ENCODE results near the gene MED27. TPM values are rescaled to one million over a fixed set of nuclear protein-coding genes. Genes with fewer than 3 reads are reported as not detected.

Gene MED27
- total and polyA plus RNA-seq, 2 of the 13 experiments (the other 11 are each of a cell fraction or from before 2014, with no cell fraction given): 16.9 to 19.0 TPM

DNA sequence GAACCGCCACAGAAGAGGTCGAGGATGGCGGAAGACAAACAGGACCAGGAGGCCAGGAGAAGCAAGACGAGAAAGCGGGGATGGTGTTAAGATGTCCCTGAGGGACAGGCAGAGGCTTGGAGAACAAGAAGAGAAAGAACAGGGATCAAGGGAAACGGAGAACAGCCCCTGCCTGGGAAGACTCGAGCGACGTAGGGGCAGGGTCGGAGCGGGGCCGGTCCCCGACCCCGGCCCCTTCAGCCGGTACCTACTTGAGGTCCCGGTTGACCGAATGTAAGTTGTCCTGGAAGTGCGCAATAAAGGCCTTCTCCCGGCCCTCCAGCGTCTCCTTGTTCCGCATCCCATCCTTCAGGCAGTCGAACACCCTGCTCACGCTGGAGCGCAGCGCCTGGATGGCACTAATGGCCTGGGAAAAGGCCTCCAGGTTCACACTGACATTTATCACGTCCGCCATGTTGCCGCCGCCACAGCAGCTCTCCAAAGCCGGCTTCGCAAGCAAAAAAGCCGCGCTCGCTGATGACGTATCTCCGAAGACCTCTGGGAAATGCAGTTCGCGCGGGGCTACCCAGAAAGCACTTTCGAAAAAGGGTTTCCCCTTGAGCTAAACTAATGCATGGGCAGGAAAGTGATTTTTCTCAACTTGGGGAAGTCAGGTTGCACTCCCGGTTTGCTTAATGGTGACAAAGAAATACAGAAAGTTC, at the start of gene MED27 (continued):
- no peak for TF ChIP-seq ARHGAP35 (CRISPR knock-in tag; IDR thresholded peaks at IDR 0.05; ENCODE audit: borderline replicate concordance)
- no peak for TF ChIP-seq HIVEP1 (CRISPR knock-in tag; IDR thresholded peaks at IDR 0.05)
- TF ChIP-seq CBX1 (IDR thresholded peaks at IDR 0.05; ENCODE audit: low read depth): no peak
- TF ChIP-seq, protein P1, sequence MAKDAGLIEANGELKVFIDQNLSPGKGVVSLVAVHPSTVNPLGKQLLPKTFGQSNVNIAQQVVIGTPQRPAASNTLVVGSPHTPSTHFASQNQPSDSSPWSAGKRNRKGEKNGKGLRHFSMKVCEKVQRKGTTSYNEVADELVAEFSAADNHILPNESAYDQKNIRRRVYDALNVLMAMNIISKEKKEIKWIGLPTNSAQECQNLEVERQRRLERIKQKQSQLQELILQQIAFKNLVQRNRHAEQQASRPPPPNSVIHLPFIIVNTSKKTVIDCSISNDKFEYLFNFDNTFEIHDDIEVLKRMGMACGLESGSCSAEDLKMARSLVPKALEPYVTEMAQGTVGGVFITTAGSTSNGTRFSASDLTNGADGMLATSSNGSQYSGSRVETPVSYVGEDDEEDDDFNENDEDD (CRISPR knock-in tag; IDR thresholded peaks at IDR 0.05; ENCODE audit: borderline replicate concordance): peak; percentile 69; the same call in 1 of the 2 replicates
- TF ChIP-seq, protein P2, sequence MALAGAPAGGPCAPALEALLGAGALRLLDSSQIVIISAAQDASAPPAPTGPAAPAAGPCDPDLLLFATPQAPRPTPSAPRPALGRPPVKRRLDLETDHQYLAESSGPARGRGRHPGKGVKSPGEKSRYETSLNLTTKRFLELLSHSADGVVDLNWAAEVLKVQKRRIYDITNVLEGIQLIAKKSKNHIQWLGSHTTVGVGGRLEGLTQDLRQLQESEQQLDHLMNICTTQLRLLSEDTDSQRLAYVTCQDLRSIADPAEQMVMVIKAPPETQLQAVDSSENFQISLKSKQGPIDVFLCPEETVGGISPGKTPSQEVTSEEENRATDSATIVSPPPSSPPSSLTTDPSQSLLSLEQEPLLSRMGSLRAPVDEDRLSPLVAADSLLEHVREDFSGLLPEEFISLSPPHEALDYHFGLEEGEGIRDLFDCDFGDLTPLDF (CRISPR knock-in tag; IDR thresholded peaks at IDR 0.05): peak; percentile 39; the same call in 1 of the 2 replicates
- TF ChIP-seq ZNF607 (CRISPR knock-in tag; IDR thresholded peaks at IDR 0.05; ENCODE audit: borderline replicate concordance): no peak
- peak; percentile 36; the same call in 1 of the 2 replicates for TF ChIP-seq RFXANK (CRISPR knock-in tag; IDR thresholded peaks at IDR 0.05)
- peak; percentile 96 for TF ChIP-seq HOXA3 (CRISPR knock-in tag; IDR thresholded peaks at IDR 0.05)
- TF ChIP-seq GABPB1 (CRISPR knock-in tag; IDR thresholded peaks at IDR 0.05): peak; percentile 78
- peak; percentile 18; the same call in 1 of the 2 replicates for TF ChIP-seq NCOA2 (CRISPR knock-in tag; IDR thresholded peaks at IDR 0.05)
- 0 out of 2 replicates have a peak, but pooled peaks have one; percentile 50 for TF ChIP-seq ZNF124 (CRISPR knock-in tag; IDR thresholded peaks at IDR 0.05)
- TF ChIP-seq, protein P3, sequence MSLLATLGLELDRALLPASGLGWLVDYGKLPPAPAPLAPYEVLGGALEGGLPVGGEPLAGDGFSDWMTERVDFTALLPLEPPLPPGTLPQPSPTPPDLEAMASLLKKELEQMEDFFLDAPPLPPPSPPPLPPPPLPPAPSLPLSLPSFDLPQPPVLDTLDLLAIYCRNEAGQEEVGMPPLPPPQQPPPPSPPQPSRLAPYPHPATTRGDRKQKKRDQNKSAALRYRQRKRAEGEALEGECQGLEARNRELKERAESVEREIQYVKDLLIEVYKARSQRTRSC (CRISPR knock-in tag; IDR thresholded peaks at IDR 0.05; ENCODE audit: low read depth): no peak
- TF ChIP-seq ZNF577 (CRISPR knock-in tag; IDR thresholded peaks at IDR 0.05; ENCODE audit: borderline replicate concordance, low read depth): no peak
- TF ChIP-seq, protein P4, sequence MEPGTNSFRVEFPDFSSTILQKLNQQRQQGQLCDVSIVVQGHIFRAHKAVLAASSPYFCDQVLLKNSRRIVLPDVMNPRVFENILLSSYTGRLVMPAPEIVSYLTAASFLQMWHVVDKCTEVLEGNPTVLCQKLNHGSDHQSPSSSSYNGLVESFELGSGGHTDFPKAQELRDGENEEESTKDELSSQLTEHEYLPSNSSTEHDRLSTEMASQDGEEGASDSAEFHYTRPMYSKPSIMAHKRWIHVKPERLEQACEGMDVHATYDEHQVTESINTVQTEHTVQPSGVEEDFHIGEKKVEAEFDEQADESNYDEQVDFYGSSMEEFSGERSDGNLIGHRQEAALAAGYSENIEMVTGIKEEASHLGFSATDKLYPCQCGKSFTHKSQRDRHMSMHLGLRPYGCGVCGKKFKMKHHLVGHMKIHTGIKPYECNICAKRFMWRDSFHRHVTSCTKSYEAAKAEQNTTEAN (CRISPR knock-in tag; conservative IDR thresholded peaks at IDR 0.05): no peak
- TF ChIP-seq, protein P5, sequence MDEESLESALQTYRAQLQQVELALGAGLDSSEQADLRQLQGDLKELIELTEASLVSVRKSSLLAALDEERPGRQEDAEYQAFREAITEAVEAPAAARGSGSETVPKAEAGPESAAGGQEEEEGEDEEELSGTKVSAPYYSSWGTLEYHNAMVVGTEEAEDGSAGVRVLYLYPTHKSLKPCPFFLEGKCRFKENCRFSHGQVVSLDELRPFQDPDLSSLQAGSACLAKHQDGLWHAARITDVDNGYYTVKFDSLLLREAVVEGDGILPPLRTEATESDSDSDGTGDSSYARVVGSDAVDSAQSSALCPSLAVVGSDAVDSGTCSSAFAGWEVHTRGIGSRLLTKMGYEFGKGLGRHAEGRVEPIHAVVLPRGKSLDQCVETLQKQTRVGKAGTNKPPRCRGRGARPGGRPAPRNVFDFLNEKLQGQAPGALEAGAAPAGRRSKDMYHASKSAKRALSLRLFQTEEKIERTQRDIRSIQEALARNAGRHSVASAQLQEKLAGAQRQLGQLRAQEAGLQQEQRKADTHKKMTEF (CRISPR knock-in tag; IDR thresholded peaks at IDR 0.05): peak; percentile 60; the same call in 1 of the 2 replicates
- TF ChIP-seq, protein P6, sequence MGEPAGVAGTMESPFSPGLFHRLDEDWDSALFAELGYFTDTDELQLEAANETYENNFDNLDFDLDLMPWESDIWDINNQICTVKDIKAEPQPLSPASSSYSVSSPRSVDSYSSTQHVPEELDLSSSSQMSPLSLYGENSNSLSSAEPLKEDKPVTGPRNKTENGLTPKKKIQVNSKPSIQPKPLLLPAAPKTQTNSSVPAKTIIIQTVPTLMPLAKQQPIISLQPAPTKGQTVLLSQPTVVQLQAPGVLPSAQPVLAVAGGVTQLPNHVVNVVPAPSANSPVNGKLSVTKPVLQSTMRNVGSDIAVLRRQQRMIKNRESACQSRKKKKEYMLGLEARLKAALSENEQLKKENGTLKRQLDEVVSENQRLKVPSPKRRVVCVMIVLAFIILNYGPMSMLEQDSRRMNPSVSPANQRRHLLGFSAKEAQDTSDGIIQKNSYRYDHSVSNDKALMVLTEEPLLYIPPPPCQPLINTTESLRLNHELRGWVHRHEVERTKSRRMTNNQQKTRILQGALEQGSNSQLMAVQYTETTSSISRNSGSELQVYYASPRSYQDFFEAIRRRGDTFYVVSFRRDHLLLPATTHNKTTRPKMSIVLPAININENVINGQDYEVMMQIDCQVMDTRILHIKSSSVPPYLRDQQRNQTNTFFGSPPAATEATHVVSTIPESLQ (CRISPR knock-in tag; conservative IDR thresholded peaks at IDR 0.05): 0 out of 2 replicates have a peak, but pooled peaks have one; percentile 71
- TF ChIP-seq, protein P7, sequence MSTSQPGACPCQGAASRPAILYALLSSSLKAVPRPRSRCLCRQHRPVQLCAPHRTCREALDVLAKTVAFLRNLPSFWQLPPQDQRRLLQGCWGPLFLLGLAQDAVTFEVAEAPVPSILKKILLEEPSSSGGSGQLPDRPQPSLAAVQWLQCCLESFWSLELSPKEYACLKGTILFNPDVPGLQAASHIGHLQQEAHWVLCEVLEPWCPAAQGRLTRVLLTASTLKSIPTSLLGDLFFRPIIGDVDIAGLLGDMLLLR (CRISPR knock-in tag; IDR thresholded peaks at IDR 0.05): 0 out of 2 replicates have a peak, but pooled peaks have one; percentile 24
- TF ChIP-seq AGO2 (optimal IDR thresholded peaks at IDR 0.05; ENCODE audit: low read depth, low read length): no peak
- TF ChIP-seq MXD4 (CRISPR knock-in tag; IDR thresholded peaks at IDR 0.05): peak; percentile 79
- peak; percentile 58; the same call in 1 of the 2 replicates for TF ChIP-seq ZMYM4 (CRISPR knock-in tag; IDR thresholded peaks at IDR 0.05)
- TF ChIP-seq ZFX (CRISPR knock-in tag; IDR thresholded peaks at IDR 0.05; ENCODE audit: low read depth): peak; percentile 90
